GM18507 (cell line): Measurements from ENCODE around the gene SUN5.
"Not testable (repeated sequence)": the region's sequence is repeated elsewhere in the genome, so short reads cannot be mapped to it uniquely, and the experiment has no call there.

Experiments used
- DNase-seq: peaks from one replicate; pipeline ENCODE4 v3.0.0; 2011; ENCODE audit warnings: low read depth; ENCODE audit not compliant: insufficient read length; ENCODE audit errors: extremely low spot score
- FAIRE-seq: peaks from 2 replicates; lab custom pipeline; 2011; peaks lifted over from hg19 to GRCh38; lab: Jason Lieb, UNC

SUN5 gene, protein sequence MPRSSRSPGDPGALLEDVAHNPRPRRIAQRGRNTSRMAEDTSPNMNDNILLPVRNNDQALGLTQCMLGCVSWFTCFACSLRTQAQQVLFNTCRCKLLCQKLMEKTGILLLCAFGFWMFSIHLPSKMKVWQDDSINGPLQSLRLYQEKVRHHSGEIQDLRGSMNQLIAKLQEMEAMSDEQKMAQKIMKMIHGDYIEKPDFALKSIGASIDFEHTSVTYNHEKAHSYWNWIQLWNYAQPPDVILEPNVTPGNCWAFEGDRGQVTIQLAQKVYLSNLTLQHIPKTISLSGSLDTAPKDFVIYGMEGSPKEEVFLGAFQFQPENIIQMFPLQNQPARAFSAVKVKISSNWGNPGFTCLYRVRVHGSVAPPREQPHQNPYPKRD

DNA sequence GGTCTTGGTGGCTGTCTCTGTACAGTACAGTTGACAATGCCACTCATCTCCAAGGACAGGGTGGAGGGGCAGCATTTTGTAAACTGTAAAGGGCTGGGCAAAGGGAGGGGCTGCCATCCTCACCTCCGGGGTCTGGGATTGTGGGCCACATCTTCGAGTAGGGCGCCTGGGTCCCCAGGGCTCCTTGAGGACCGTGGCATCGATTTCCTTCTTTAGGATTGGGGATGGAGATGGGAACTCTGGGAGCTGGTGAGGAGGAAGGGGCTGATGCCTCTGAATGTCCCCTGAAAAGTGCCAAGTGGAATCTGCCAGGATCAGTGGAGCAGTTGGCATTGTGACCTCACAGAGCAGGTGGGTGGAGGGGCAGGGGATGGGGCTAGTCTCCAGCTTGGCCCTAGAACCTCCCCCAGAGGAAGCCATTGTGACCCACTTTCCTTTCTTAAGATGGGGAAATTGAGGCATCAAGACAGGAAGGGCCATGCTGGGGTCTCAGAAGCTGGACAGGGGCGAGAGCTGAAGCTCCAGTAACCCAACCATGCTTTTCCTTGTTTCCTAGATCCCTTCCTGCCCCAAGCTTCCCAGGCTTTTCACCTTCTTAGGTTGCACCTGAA lies at the start of gene SUN5:
Gene SUN5 (minus strand): TSS at position 293 of the 611 bp plus-strand sequence. CDS start 93 bp downstream, at position 200.
- DNase-seq (no peak), FAIRE-seq (no peak)

DNA sequence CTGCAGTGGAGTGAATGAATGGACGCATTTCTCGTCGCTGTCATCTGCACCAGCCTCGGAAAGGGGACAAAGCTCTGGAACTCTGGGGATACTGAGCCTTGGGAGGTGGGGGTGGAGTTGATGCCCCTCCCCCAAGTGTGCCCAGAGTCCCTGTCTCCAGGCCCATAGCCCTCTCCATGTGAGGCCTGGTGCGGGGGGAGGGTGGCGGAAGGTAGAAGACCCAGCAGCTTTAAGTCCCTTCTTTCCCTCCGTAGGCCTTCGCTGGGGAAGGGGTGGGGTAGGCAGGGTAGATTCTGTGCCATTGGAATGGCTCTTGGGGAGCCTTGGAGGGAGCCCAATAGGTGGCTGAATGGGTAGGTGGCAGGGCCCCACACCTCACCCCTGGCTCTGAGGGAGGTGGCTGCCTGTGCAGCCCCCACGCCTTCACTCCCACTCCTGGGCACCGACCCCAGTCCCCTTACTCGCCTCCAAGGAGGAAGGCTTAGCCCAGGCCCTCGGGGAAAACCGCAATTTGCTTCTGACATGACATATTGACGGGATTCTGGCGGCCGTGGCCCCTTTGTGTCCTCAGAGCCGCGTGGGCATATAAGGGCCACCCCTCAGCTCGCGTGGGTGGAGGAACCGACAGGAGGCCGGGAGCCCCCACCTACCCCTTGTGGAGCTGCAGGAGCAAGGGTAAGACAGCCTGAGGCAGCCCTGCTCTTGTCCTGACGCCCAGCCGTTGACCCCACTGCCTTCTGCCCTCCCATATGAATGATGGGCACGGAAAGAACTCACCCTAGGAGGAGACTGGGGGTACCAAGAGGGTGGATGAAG lies 49.3 kb upstream of the SUN5 start, which contains the start of gene BPIFB3:
Gene BPIFB3 (plus strand): TSS at position 613 of the 816 bp plus-strand sequence. CDS start 1,533 bp downstream, outside the sequence.
- DNase-seq = no peak
- FAIRE-seq = no peak

DNA sequence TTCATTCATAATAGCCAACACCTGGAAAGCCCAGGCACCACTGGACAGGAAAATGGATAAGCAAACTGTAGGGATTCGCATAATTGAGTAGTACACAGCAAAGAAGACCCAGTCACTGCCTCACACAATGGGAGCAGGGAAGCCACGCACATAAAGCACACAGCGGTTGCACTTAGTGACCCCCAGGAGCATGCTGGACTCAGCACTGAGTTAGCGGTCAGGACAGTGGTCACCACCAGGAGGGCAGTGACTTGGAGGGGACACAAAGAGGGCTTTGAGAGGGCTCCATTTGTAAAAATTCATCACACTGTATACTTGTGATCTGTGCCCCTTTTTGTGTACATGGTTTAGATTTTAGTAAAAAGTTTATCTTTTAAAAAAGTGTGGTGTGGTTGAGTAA lies 47.1 kb upstream of the SUN5 start:
- no peak for FAIRE-seq

DNA sequence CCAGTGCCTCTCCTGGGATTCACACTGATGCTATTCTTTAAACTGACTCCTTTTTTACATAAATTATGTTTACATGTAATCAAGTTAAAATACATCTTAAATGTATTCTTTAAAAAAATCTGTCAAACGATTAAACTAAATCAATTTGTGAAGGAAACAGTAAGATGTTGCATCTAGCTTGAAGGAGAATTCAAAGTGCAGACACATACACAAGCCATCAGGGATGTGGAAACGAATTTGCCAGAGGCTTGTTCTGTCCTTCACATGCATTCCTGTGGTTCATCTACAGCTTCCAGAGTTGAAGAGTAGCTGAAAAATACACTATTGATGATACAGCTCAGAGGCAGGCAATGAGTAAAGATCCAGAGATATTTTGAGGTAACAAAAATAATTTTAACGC lies 42.2 kb upstream of the SUN5 start:
- FAIRE-seq (no peak), DNase-seq (no peak)

More for the DNA sequence above, 47.1 kb upstream of the SUN5 start:
- no peak for DNase-seq

DNA sequence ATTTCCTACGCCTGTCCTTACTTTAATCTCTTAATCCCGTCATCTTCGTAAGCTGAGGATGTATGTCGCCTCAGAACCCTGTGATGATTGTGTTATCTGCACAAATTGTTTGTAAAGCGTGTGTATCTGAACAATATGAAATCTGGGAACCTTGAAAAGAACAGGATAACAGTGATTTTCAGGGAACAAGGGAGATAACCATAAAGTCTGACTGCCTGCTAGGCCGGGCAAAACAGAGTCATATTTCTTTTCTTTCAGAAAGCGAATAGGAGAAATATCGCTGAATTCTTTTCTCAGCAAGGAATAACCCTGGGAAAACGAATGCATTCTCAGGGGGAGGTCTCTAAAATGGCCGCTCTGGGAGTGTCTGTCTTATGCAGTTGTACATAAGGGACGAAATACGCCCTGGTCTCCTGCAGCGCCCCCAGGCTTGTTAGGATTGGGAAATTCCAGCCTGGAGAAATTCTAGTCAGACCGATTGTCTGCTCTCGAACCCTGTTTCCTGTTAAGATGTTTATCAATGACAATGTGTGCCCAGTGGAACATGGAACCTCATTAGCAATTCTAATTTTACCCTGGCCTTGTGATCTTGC lies 41.0 kb upstream of the SUN5 start:
- not testable (repeated sequence) for FAIRE-seq, DNase-seq

DNA sequence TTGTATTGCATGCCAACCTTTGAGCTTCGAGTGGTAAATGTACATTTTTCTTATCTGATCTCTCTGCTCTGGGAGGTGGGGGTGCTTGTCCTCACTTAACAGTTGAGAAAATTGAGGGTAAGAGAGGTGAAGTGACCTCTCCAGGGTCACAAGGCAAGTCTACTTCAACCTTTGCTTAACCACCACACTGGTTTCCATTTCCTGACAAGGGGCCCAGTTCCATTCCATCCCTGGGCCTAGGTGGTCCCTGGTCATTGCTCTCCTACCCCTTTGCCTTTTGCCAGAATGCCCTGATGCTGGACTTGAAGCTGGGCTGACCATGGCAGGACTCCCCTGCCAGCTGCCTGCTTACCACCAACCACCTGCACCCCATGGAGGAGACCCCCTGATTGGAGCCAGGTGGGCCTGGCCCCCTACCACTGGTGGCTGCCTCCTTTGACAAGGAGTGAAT lies 39.5 kb upstream of the SUN5 start:
- FAIRE-seq = no peak
- DNase-seq = no peak

DNA sequence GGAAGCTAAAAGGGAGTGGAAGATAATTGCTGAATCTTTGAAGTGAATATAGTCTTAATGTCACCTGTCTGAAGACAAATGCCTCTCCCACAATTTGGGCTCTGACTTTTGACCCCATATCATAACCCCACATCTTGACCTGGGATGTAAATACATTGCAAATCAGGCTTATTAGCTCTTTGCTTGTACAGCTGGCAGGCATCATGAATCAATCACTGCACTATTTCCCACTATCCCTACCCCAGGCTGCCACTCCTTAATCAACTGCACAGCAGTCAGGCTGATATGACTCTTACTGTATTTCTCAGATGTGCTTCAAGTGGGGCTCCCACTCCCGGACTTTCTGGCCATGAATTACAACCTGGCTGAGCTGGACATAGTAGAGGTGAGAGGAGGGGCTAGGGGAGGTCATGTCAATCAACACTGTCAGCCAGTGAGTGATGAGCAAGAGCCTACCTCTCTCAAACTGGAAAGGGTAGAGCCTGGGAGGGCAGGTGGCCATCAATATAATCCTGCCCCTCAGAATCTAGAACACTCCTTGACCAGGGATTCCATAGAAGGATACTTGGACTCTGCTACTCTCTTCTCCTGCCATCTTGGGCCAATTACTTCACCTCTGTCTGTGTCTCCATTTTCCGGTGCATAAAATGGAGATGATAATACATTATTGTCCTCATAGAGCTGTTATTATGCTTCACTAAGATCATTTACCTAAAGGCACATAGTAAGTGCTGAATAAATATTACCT lies 38.9 kb upstream of the SUN5 start:
- DNase-seq = no peak
- FAIRE-seq = no peak

DNA sequence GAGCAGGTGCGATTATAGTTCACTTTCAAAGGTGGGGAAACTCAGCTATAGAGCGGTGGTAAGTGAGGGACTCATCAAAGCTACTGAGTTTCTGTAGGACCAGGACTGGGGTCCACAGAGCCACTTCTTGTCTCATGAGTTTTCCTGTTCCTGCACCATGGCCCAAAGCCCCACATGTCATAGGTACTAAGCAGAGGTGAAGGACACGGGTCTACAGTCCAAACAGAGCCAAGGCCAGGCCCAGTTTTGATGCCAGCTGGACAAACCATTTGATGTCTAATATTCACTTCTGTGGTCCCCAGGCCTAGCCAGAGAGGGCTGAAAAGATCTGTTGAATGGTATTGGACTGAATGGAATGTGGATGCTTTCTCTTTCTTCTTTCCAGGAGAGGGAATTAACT lies 38.2 kb upstream of the SUN5 start:
- FAIRE-seq = no peak
- no peak for DNase-seq

DNA sequence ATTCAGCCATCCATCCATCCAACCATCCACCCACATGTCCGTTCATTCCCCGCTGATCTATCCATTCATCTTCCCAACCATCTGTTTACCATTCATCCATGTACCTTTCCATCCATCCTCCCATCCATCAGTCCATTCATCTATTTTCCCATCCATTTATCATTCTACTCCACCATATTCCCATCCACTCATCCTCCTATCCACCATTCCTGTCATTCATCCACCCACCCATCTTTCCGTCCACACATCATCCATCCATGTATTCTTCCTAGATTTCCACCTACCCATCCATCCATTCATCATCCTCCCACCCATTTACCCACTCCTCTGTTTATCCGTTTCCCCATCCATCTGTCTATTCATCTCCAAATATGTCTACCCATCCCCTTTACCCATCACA lies 34.0 kb upstream of the SUN5 start:
- FAIRE-seq = no peak
- DNase-seq = no peak

DNA sequence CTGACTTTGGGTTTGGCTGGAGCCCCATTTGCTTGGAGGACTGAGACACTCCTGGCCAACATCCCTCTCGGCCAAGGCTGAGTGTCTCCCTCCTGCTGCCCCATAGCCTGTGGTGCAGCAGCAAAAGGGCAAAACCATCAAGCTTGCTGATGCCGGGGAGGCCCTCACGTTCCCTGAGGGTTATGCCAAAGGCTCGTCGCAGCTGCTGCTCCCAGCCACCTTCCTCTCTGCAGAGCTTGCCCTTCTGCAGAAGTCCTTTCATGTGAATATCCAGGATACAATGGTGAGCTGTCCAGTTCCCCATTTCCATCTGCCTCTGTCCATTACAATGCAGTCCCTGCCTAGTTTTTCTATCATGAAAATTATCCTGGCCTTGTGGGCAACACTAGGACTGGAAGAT lies 33.2 kb upstream of the SUN5 start:
- no peak for FAIRE-seq
- DNase-seq = no peak

DNA sequence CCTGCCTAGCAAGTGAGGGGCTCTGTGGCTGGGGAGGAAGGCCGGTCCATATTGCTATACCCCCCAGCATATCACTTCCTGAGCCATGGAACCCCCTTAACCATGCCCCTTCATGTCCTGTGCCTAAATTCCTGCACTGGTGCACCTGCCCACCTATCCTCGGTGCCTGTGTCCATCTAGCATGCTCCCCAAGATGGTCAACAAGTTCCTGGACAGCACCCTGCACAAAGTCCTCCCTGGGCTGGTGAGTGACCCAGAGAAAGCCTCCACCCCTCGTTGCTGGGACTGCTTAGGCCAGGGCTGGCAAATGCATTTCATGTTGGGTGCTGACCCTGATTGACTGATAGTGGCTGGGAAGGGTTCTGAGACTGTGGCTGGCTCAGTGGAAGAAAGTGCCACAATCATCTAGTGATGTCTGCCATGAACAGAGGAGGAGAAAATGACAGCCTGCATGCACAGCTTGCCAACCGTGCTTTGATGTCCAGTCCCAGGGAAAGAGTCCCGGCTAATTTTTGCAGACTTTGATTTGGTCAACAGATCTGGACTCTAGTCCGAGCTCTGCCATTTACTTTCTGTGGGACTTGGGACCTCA lies 30.8 kb upstream of the SUN5 start:
- DNase-seq = no peak
- FAIRE-seq = no peak

DNA sequence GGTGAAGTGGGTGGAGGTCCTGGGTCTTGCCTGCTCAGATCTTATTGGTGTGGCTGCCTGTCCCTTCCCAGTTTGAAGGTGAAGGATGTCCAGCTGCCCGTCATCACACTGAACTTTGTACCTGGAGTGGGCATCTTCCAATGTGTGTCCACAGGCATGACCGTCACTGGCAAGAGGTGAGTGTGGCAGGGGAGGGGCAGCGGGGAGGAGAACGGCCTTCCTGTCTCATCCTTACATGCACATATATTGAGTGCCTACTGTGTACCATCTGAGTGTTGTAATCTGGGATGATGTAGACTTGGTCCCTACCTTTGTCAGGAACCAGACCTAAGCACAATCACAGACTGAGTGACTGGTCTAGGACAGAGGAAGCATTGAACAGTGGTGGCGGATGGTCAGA lies 29.9 kb upstream of the SUN5 start:
- no peak for FAIRE-seq
- no peak for DNase-seq

DNA sequence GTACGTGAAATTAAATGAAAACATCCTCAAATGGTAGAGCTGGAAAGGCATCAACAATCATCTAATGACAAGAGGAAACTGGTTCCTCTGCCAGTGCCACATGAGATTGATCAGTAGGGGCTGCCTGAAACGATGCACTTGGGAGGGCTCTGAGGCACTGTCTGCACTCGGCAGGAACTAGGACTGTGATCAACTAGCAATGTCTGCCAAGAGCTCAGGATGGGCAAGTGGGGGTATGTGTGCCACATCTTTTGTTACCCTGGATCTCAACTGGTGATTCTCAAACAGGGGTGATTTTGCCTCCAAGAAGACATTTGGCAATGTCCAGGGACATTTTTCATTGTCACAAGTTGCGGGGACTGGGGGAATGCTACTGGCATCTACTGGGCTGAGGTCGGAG lies 29.1 kb upstream of the SUN5 start:
- DNase-seq (no peak), FAIRE-seq (no peak)

DNA sequence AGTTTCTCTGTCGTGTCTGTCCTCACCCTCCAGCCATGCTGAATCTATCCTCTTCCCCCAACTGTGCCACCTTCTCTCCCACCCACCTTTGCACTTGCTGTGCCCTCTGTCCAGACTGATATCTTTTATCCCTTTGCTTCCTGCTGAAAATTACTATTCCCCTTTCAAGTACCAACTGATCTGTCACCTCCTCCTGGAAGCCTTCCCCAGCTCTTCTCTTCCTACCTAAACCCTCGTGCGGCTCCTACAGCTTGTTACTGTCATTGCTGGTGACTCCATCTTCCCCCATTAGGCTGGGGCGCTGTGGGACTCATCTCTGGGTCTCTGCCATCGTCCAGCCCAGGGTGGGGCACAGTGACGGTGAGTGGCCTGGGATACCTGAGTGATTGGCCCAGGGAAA lies 28.3 kb upstream of the SUN5 start:
- FAIRE-seq = no peak
- no peak for DNase-seq

DNA sequence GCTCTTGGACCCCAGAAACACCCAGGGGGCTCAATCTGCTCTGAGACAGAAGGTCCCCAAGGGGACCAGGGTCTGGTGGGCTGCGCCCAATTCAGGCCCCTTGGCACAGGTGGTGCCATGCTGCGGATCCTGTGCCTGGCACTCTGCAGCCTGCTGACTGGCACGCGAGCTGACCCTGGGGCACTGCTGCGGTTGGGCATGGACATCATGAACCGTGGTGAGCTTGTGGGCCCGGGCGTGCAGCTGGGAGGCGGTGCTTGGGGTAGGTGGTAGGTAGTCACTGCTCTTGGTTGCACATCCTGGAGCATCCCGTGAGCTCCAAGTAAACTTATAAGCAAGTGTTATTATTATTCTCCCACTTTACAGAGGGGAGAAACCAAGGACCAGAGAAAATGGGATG lies 27.3 kb upstream of the SUN5 start, which contains the start of gene BPIFB6:
Gene BPIFB6 (plus strand): TSS at position 118 of the 400 bp plus-strand sequence. CDS start 0 bp downstream, at position 118.
- no peak for FAIRE-seq
- no peak for DNase-seq

DNA sequence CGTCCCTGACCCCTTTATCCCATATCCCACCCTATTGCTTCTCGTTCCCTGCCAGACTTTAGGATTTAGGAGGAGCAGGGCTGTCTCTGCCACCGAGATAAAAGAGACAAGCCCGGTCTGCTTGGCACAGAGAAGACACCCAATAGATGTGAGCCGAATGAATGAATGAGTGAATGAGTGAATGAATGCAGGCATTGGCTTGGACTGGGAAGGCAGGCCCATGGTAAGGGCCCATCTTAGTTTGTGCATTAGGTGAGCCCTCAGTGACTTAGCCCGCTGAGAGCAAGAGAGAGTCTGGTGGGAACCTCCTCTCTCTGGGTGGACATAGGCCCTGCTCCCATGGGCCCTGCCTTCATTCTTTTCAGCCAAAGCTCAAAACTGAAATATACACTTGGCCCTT lies 26.3 kb upstream of the SUN5 start:
- DNase-seq = no peak
- no peak for FAIRE-seq

DNA sequence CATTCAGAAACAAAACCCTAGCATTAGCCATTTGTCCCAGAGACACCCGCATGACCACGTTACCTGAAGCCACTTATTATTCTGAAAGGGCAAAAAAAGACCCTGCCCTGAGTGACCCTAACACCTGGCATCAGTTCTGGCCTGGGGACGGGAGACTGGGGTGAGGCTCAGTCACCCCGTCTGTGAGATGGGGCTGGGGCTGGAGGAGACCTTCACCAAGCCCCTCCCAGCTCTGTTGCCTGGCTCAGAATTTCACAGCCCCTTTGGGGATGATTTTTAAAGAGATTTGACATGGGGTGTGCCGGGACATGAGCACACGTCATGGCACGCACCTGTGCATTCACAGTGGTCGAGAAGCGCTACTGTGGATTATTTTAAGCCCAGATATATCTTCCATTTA lies 25.8 kb upstream of the SUN5 start:
- DNase-seq = no peak
- no peak for FAIRE-seq

DNA sequence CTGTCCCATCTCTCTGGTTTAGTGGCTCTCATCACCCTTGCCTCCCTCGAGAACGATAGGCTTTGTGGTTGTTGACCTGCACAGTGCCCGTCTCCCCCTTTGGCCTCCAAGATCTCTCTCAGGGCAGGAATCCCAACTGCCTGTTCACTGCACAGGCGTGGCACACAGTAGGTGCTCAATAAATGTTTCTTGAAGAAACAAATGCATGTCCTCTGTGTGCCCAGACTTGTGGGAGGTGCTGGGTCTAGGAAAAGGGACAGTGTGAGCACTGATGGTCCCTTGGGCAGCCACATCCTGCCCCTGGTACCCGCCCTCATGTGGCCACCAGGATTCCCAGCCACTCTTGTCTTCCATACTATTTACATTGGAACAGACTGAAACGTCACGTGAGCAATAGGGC lies 24.6 kb upstream of the SUN5 start:
- FAIRE-seq (no peak), DNase-seq (no peak)
